ENCODE data around the gene CUX1.

DNA sequence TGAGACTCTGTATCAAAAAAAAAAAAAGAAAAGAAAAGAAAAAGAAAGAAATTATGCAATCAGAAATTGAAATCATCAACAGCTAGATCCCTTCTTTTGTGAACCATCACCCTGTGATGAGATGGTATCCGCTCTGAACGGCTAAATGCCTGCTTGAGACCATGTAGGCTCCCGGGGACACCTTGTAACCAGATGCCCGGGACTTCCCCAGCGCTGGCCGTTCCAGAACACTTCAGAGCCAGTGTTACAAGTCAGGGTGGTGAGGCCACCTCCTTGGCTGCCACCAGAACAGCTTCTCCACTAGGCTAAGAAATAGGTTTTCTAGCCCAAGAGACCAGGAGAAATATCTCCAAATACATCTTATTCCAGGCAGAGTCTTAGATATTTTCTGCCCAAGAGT is 349.8 kb downstream of the CUX1 start:
- TF ChIP-seq POLR2A (IDR thresholded peaks at IDR 0.05) = no peak
- TF ChIP-seq, protein P1, sequence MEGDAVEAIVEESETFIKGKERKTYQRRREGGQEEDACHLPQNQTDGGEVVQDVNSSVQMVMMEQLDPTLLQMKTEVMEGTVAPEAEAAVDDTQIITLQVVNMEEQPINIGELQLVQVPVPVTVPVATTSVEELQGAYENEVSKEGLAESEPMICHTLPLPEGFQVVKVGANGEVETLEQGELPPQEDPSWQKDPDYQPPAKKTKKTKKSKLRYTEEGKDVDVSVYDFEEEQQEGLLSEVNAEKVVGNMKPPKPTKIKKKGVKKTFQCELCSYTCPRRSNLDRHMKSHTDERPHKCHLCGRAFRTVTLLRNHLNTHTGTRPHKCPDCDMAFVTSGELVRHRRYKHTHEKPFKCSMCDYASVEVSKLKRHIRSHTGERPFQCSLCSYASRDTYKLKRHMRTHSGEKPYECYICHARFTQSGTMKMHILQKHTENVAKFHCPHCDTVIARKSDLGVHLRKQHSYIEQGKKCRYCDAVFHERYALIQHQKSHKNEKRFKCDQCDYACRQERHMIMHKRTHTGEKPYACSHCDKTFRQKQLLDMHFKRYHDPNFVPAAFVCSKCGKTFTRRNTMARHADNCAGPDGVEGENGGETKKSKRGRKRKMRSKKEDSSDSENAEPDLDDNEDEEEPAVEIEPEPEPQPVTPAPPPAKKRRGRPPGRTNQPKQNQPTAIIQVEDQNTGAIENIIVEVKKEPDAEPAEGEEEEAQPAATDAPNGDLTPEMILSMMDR (IDR thresholded peaks at IDR 0.05) = no peak

Data from esophagus squamous epithelium (tissue), 4 donors.